ENCODE data around the gene CZIB. TPM values are rescaled to one million over a fixed set of nuclear protein-coding genes. Genes with fewer than 3 reads are reported as not detected.

The CZIB gene
- total RNA-seq, 1 donor from 2014 or later = 59.8 TPM

GRCh38 chr1:53190210-53190611 lies 30.2 kb downstream of the CZIB start:
- peak; percentile 20 for TF ChIP-seq CTCF (IDR thresholded peaks at IDR 0.05)
- Mint-ChIP-seq H3K4me3 (ENCODE audit: unreplicated experiment) (no peak overlapping the region), H3K36me3 (ENCODE audit: unreplicated experiment) (no peaks in the 10 kb centered on the region), H3K9me3 (ENCODE audit: unreplicated experiment) (no peaks in the 10 kb centered on the region), H3K27ac (ENCODE audit: unreplicated experiment) (no peak overlapping the region), H3K4me1 (ENCODE audit: unreplicated experiment) (peaks cover 9% of the 10 kb centered on the region), H3K27me3 (ENCODE audit: unreplicated experiment) (no peaks in the 10 kb centered on the region)
- no peak for DNase-seq (ENCODE audit: extremely low spot score, unreplicated experiment)

GRCh38 chr1:53189061-53189460 lies 31.4 kb downstream of the CZIB start:
- Mint-ChIP-seq H3K27me3 (ENCODE audit: unreplicated experiment) (no peaks in the 10 kb centered on the region), H3K4me3 (ENCODE audit: unreplicated experiment) (no peak overlapping the region), H3K9me3 (ENCODE audit: unreplicated experiment) (no peaks in the 10 kb centered on the region), H3K27ac (ENCODE audit: unreplicated experiment) (no peak overlapping the region), H3K36me3 (ENCODE audit: unreplicated experiment) (no peaks in the 10 kb centered on the region), H3K4me1 (ENCODE audit: unreplicated experiment) (peaks cover 9% of the 10 kb centered on the region)
- DNase-seq (ENCODE audit: extremely low spot score, unreplicated experiment) = no peak
- TF ChIP-seq CTCF (IDR thresholded peaks at IDR 0.05) = no peak

DNA sequence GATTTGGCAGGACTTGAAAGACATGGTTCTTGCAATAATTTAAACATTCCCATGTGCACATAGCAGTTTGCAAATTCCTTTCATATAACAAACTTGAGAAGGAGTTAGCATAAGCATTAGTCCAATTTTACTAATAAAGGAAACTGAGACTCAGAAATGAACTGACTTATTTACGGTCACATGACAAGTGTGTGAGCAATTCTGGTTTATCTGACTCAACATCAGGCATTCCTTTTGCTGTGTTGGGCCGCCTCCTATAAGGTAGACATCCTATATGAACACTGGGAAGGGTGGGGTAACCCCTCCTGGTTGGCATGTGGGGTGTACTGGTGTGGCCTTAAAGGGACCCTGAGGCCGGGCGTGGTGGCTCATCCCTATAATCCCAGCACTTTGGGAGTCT lies 32.3 kb downstream of the CZIB start:
- Mint-ChIP-seq H3K27ac (ENCODE audit: unreplicated experiment) (no peak overlapping the region), H3K4me3 (ENCODE audit: unreplicated experiment) (no peak overlapping the region), H3K9me3 (ENCODE audit: unreplicated experiment) (no peaks in the 10 kb centered on the region), H3K4me1 (ENCODE audit: unreplicated experiment) (peaks cover 9% of the 10 kb centered on the region), H3K36me3 (ENCODE audit: unreplicated experiment) (no peaks in the 10 kb centered on the region), H3K27me3 (ENCODE audit: unreplicated experiment) (no peaks in the 10 kb centered on the region)
- no peak for DNase-seq (ENCODE audit: extremely low spot score, unreplicated experiment)
- no peak for TF ChIP-seq CTCF (IDR thresholded peaks at IDR 0.05)

GRCh38 chr1:53187401-53187800 lies 33.0 kb downstream of the CZIB start:
- H3K36me3 Mint-ChIP-seq (ENCODE audit: unreplicated experiment) = no peaks in the 10 kb centered on the region
- no peaks in the 10 kb centered on the region for H3K27me3 Mint-ChIP-seq (ENCODE audit: unreplicated experiment)
- no peak overlapping the region for H3K27ac Mint-ChIP-seq (ENCODE audit: unreplicated experiment)

DNA sequence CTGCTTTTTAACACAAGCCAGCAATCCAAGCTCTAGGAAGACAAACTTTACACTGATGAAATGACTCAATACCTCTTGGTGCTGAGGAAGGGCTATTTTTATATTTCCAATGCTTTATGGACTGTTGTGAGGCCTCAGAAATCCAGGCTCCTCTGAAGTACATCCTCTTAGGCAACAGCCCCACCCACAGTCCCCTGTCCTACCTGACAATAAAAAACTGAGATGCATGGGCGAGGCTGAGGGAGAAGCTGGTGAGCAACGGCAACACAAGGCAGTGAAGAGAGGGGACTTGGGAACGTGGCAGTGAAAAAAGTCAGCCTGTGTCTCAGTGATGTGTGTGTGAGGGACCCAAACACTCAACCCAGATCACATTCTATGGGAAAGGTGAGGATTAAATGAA lies 33.9 kb downstream of the CZIB start:
- DNase-seq (ENCODE audit: extremely low spot score, unreplicated experiment) = no peak
- Mint-ChIP-seq H3K27ac (ENCODE audit: unreplicated experiment) (no peak overlapping the region), H3K9me3 (ENCODE audit: unreplicated experiment) (no peaks in the 10 kb centered on the region), H3K27me3 (ENCODE audit: unreplicated experiment) (no peaks in the 10 kb centered on the region), H3K4me1 (ENCODE audit: unreplicated experiment) (peaks cover 9% of the 10 kb centered on the region), H3K36me3 (ENCODE audit: unreplicated experiment) (no peaks in the 10 kb centered on the region), H3K4me3 (ENCODE audit: unreplicated experiment) (no peak overlapping the region)
- TF ChIP-seq CTCF (IDR thresholded peaks at IDR 0.05) = no peak

More at GRCh38 chr1:53187401-53187800, 33.0 kb downstream of the CZIB start:
- DNase-seq (ENCODE audit: extremely low spot score, unreplicated experiment) = no peak
- H3K4me3 Mint-ChIP-seq (ENCODE audit: unreplicated experiment) = no peak overlapping the region
- H3K4me1 Mint-ChIP-seq (ENCODE audit: unreplicated experiment) = peaks cover 9% of the 10 kb centered on the region
- no peaks in the 10 kb centered on the region for H3K9me3 Mint-ChIP-seq (ENCODE audit: unreplicated experiment)
- no peak for TF ChIP-seq CTCF (IDR thresholded peaks at IDR 0.05)

Data from osteocyte (in vitro differentiated cells).